Astrocyte (in vitro differentiated cells and primary cell): Measurements from ENCODE around the gene SRC. TPM values are rescaled to one million over a fixed set of nuclear protein-coding genes. Genes with fewer than 3 reads are reported as not detected.

ENCODE experiments used
- DNase-seq: peaks from one replicate; pipeline ENCODE4 v3.0.0-alpha.2; 2010; ENCODE audit warnings: low read depth
- FAIRE-seq: peaks from 2 replicates; lab custom pipeline; 2011; peaks lifted over from hg19 to GRCh38; lab: Jason Lieb, UNC
- H2AFZ ChIP-seq: 2 replicates; pipeline ENCODE4 v1.6.0; 2012; ENCODE audit warnings: low read depth, low read length, inconsistent platforms
- H3K27ac ChIP-seq: 2 replicates; pipeline ENCODE4 v1.5.1; 2011; ENCODE audit warnings: low read depth, low read length, inconsistent platforms
- H3K27me3 ChIP-seq: 2 replicates; pipeline ENCODE4 v1.6.0; 2011; ENCODE audit warnings: low read length, inconsistent platforms; ENCODE audit not compliant: insufficient read depth
- H3K36me3 ChIP-seq: 2 replicates; pipeline ENCODE4 v1.5.1; 2011; ENCODE audit warnings: low read length, inconsistent platforms; ENCODE audit not compliant: insufficient read depth
- H3K4me1 ChIP-seq: 2 replicates; pipeline ENCODE4 v1.5.1; 2011; ENCODE audit warnings: low read length, inconsistent platforms; ENCODE audit not compliant: insufficient read depth
- H3K4me2 ChIP-seq: 2 replicates; pipeline ENCODE4 v1.6.0; 2012; ENCODE audit warnings: low read length, inconsistent platforms
- H3K4me3 ChIP-seq: 2 replicates; pipeline ENCODE4 v1.5.1; 2011; ENCODE audit warnings: low read depth, mild to moderate bottlenecking, low read length, inconsistent platforms; ENCODE audit not compliant: insufficient read depth
- H3K79me2 ChIP-seq: 2 replicates; pipeline ENCODE4 v1.6.0; 2012; ENCODE audit warnings: mild to moderate bottlenecking, low read length, inconsistent platforms; ENCODE audit not compliant: insufficient read depth
- H3K9ac ChIP-seq: 2 replicates; pipeline ENCODE4 v1.6.0; 2012; ENCODE audit warnings: mild to moderate bottlenecking, low read length, inconsistent platforms
- H3K9me3 ChIP-seq: 2 replicates; pipeline ENCODE4 v1.5.1; 2012; ENCODE audit warnings: low read depth, mild to moderate bottlenecking, low read length, inconsistent platforms; ENCODE audit not compliant: insufficient read depth
- H4K20me1 ChIP-seq: 2 replicates; pipeline ENCODE4 v1.6.0; 2012; ENCODE audit warnings: low read length, inconsistent platforms; ENCODE audit not compliant: insufficient read depth
- H3K27ac Mint-ChIP-seq: one replicate; pipeline ENCODE4 v1.8.0; 2021; ENCODE audit warnings: mild to moderate bottlenecking, mixed read lengths; ENCODE audit not compliant: unreplicated experiment
- H3K27me3 Mint-ChIP-seq: one replicate; pipeline ENCODE4 v1.8.0; 2021; ENCODE audit warnings: low read depth, mixed read lengths; ENCODE audit not compliant: unreplicated experiment
- H3K36me3 Mint-ChIP-seq: one replicate; pipeline ENCODE4 v1.8.0; 2021; ENCODE audit warnings: low read depth, mixed read lengths; ENCODE audit not compliant: unreplicated experiment
- H3K4me1 Mint-ChIP-seq: one replicate; pipeline ENCODE4 v1.8.0; 2021; ENCODE audit warnings: low read depth, mixed read lengths; ENCODE audit not compliant: unreplicated experiment
- H3K4me3 Mint-ChIP-seq: one replicate; pipeline ENCODE4 v1.8.0; 2021; ENCODE audit warnings: mild to moderate bottlenecking, moderate library complexity, mixed read lengths; ENCODE audit not compliant: unreplicated experiment
- H3K9me3 Mint-ChIP-seq: one replicate; pipeline ENCODE4 v1.8.0; 2021; ENCODE audit warnings: mild to moderate bottlenecking, mixed read lengths; ENCODE audit not compliant: unreplicated experiment
- CTCF ChIP-seq: IDR thresholded peaks from 2 replicates; pipeline ENCODE4 v1.5.1; 2011; ENCODE audit warnings: low read depth, mild to moderate bottlenecking, inconsistent platforms, low read length, moderate library complexity; ENCODE audit not compliant: insufficient read depth
- EZH2 ChIP-seq: IDR thresholded peaks from 2 replicates; pipeline ENCODE4 v1.6.1; 2012; ENCODE audit warnings: mild to moderate bottlenecking, low read length, inconsistent platforms; ENCODE audit not compliant: insufficient read depth
- total RNA-seq: library from RNA; stranded (reverse); gene quantifications from 2 replicates; pipeline ENCODE4 v1.2.1, GENCODE V29; 2021

Gene SRC
- total RNA-seq, 1 donor from 2014 or later: 33.4 TPM

DNA sequence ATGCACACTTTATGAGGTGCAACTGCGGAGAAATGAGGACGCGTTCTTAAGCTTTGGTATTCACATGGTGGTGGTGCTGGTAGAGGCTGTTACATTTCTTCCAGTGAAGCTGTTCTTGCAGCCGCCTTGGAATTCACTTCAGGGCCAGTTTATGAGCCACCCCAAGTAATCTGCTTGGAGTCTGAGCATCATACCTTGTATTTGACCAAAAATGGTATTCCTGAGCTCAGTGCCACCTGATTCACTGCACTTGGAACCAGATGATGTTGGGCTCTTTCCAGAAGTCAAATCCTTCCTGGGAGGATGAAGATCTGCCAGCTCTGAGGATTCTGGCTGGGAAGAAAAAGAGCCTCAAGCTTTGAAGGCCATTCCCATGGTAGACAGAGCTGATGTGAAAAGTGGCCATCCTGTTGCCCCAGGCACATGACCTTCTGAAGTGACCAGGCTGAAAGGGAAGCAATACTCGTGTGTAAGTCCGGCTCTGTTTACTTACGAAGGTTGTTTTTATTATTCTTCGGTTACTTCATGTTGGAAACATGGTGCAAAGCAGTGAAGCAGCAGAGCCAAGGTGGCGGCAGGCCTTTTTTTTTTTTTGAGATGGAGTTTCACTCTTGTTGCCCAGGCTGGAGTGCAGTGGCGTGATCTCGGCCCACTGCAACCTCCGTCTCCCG is 48.7 kb upstream of the SRC start:
- TF ChIP-seq EZH2 (no peak), CTCF (no peak)
- Histone ChIP-seq H3K9me3 (no peaks in the 10 kb centered on the region), H3K9ac (peak overlapping the region; percentile 21), H4K20me1 (peaks cover 9% of the 10 kb centered on the region), H3K36me3 (peaks cover 16% of the 10 kb centered on the region), H3K79me2 (peaks cover 85% of the 10 kb centered on the region), H3K4me3 (no peak overlapping the region), H3K4me1 (peaks cover 41% of the 10 kb centered on the region), H3K4me2 (peak overlapping the region; percentile 40), H3K27ac (peak overlapping the region; percentile 97), H3K27me3 (no peaks in the 10 kb centered on the region), H2AFZ (no peak overlapping the region)
- Mint-ChIP-seq H3K4me3 (no peak overlapping the region), H3K36me3 (peaks cover 27% of the 10 kb centered on the region), H3K27ac (peak overlapping the region; percentile 63), H3K9me3 (no peaks in the 10 kb centered on the region), H3K27me3 (no peaks in the 10 kb centered on the region), H3K4me1 (peaks cover 31% of the 10 kb centered on the region)
- FAIRE-seq (peak; percentile 54), DNase-seq (peak; percentile 95)

DNA sequence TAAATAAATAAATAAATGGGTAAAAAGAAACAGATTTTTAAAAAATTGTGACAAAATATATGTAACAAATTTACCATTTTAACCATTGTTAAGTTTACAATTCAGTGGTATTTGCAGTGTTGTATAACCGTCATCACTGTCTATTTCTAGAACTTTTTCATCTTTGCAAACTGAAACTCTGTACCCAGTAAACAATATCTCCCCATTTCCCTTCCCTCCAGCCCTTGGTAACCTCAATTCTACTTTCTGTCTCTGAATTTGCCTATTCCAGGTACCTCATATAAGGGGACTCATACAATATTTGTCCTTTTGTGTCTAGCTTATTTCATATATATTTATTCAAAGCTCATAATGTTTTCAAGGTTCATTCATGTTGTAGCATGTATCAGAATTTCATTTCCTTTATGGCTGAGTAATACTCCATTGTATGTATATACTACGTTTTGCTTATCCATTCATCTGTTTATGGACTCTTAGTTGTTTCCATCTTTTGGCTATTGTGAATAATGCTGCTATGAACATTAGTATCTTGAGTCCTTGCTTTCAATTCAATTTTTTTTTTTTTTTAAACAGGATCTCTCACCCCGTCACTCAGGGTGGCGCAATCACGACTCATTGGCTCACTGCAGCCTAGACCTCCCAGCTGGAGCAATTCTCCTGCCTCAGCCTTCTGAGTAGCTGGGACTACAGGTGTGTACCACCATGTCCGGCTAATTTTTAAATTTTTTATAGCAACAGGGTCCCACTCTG is 47.6 kb upstream of the SRC start:
- TF ChIP-seq CTCF (no peak), EZH2 (no peak)
- Mint-ChIP-seq H3K36me3 (peaks cover 27% of the 10 kb centered on the region), H3K27me3 (no peaks in the 10 kb centered on the region), H3K9me3 (no peaks in the 10 kb centered on the region), H3K4me3 (no peak overlapping the region), H3K27ac (no peak overlapping the region), H3K4me1 (peaks cover 31% of the 10 kb centered on the region)
- Histone ChIP-seq H3K9me3 (no peaks in the 10 kb centered on the region), H3K9ac (no peak overlapping the region), H3K36me3 (peaks cover 15% of the 10 kb centered on the region), H3K27ac (no peak overlapping the region), H2AFZ (no peak overlapping the region), H3K4me1 (peaks cover 41% of the 10 kb centered on the region), H3K4me3 (no peak overlapping the region), H4K20me1 (peaks cover 9% of the 10 kb centered on the region), H3K4me2 (no peak overlapping the region), H3K79me2 (peaks cover 74% of the 10 kb centered on the region), H3K27me3 (no peaks in the 10 kb centered on the region)
- no peak for FAIRE-seq
- no peak for DNase-seq
